IMR-90 (cell line): Measurements from ENCODE around the gene FBXO22. TPM values are rescaled to one million over a fixed set of nuclear protein-coding genes. Genes with fewer than 3 reads are reported as not detected.

ENCODE experiments used
- ATAC-seq: fragments of 200-7000 bp; cut with Tn5 transposase; 2 replicates; pipeline ENCODE4 v1.9.1; 2020; ENCODE audit warnings: low read depth, mild to moderate bottlenecking, moderate library complexity
- BruUV-seq: library from RNA; stranded (reverse); fragments of 400-500 nt; replicated peaks from 2 replicates; lab custom pipeline; 2021; lab: Mats Ljungman, UMichigan
- CTCF ChIA-PET: fragments of 300-600 bp; formaldehyde crosslinking; extraction: SDS; loops from one replicate; lab custom pipeline; 2021; ENCODE audit warnings: antibody characterized with exemption; lab: Yijun Ruan, JAX
- POLR2A ChIA-PET: fragments of 300-600 bp; sonication (Branson Sonifier 250); formaldehyde crosslinking; loops from one replicate; lab custom pipeline; 2022; ENCODE audit warnings: antibody characterized with exemption; ENCODE audit not compliant: unreplicated experiment; lab: Charles Lee
- DNase-seq: peaks from one replicate; pipeline ENCODE4 v3.0.0; 2013
- H2AFZ ChIP-seq: replicated peaks from 2 replicates; pipeline ENCODE3; 2013; ENCODE audit warnings: low read length, mild to moderate bottlenecking; ENCODE audit not compliant: poor library complexity
- H2AK5ac ChIP-seq: 2 replicates; pipeline ENCODE4 v1.6.1; 2013; ENCODE audit warnings: low read depth, low read length, inconsistent platforms
- H2AK9ac ChIP-seq: replicated peaks from 2 replicates; pipeline ENCODE3; 2013; ENCODE audit warnings: mild to moderate bottlenecking, low read depth, low read length, moderate library complexity; ENCODE audit not compliant: poor library complexity
- H2BK120ac ChIP-seq: 2 replicates; pipeline ENCODE4 v1.6.1; 2013; ENCODE audit warnings: low read depth, low read length, inconsistent platforms
- H2BK15ac ChIP-seq: 3 replicates; pipeline ENCODE4 v1.6.1; 2013; ENCODE audit warnings: low read depth, low read length, inconsistent platforms
- H2BK20ac ChIP-seq: 2 replicates; pipeline ENCODE4 v1.6.1; 2013; ENCODE audit warnings: low read depth, mild to moderate bottlenecking, inconsistent platforms, low read length, moderate library complexity
- H2BK5ac ChIP-seq: 2 replicates; pipeline ENCODE4 v1.6.1; 2013; ENCODE audit warnings: mild to moderate bottlenecking, low read depth, low read length, inconsistent platforms; ENCODE audit not compliant: poor library complexity, severe bottlenecking
- H3K14ac ChIP-seq: replicated peaks from 2 replicates; pipeline ENCODE4 v1.6.1; 2013; ENCODE audit warnings: low read depth, low read length, inconsistent platforms
- H3K18ac ChIP-seq: 2 replicates; pipeline ENCODE4 v1.6.1; 2013; ENCODE audit warnings: low read depth, low read length, control low read depth
- H3K23ac ChIP-seq: 2 replicates; pipeline ENCODE4 v1.6.1; 2013; ENCODE audit warnings: low read depth, low read length, inconsistent platforms
- H3K27ac ChIP-seq: 2 replicates; pipeline ENCODE4 v1.5.1; 2013; ENCODE audit warnings: mild to moderate bottlenecking, control low read depth, low read length; ENCODE audit not compliant: insufficient read depth
- H3K27me3 ChIP-seq: 2 replicates; pipeline ENCODE4 v1.6.1; 2013; ENCODE audit warnings: low read length; ENCODE audit not compliant: control insufficient read depth, insufficient read depth
- H3K36me3 ChIP-seq: 2 replicates; pipeline ENCODE4 v1.6.1; 2013; ENCODE audit warnings: low read length, mixed read lengths; ENCODE audit not compliant: control insufficient read depth, insufficient read depth
- H3K4ac ChIP-seq: 2 replicates; pipeline ENCODE4 v1.6.1; 2013; ENCODE audit warnings: low read depth, low read length, inconsistent platforms
- H3K4me1 ChIP-seq: 2 replicates; pipeline ENCODE4 v1.6.1; 2013; ENCODE audit warnings: low read length, mixed read lengths; ENCODE audit not compliant: control insufficient read depth, insufficient read depth
- H3K4me2 ChIP-seq: 2 replicates; pipeline ENCODE4 v1.6.1; 2013; ENCODE audit warnings: low read depth, mild to moderate bottlenecking, control low read depth, low read length, moderate library complexity
- H3K4me3 ChIP-seq: 2 replicates; pipeline ENCODE4 v1.5.1; 2013; ENCODE audit warnings: low read depth, mild to moderate bottlenecking, control low read depth, low read length, moderate library complexity; ENCODE audit not compliant: insufficient read depth
- H3K56ac ChIP-seq: 2 replicates; pipeline ENCODE4 v1.6.1; 2013; ENCODE audit warnings: low read length, inconsistent platforms; ENCODE audit not compliant: insufficient read depth; ENCODE audit errors: extremely low read depth
- H3K79me1 ChIP-seq, 2 experiments: 2 replicates each; pipeline ENCODE4 v1.6.1; 2013; ENCODE audit warnings: low read length in 2 of 2, inconsistent platforms in 1 of 2, low read depth in 1 of 2
- H3K9ac ChIP-seq: 2 replicates; pipeline ENCODE4 v1.6.1; 2013; ENCODE audit warnings: low read depth, low read length, control low read depth
- H3K9me1 ChIP-seq: 2 replicates; pipeline ENCODE4 v1.6.1; 2013; ENCODE audit warnings: low read length, inconsistent platforms; ENCODE audit not compliant: insufficient read depth
- H3K9me3 ChIP-seq: 2 replicates; pipeline ENCODE4 v1.6.1; 2013; ENCODE audit warnings: low read length; ENCODE audit not compliant: control insufficient read depth, insufficient read depth
- H4K20me1 ChIP-seq: 2 replicates; pipeline ENCODE4 v1.6.1; 2013; ENCODE audit warnings: low read length, inconsistent platforms; ENCODE audit not compliant: insufficient read depth
- H4K5ac ChIP-seq: 2 replicates; pipeline ENCODE4 v1.6.1; 2013; ENCODE audit warnings: mild to moderate bottlenecking, low read depth, low read length, control low read depth
- H4K8ac ChIP-seq, 2 experiments: 2 replicates each; pipeline ENCODE4 v1.6.1; 2013; ENCODE audit warnings: low read depth in 2 of 2, low read length in 2 of 2, control low read depth in 1 of 2, inconsistent platforms in 1 of 2
- H4K91ac ChIP-seq: 2 replicates; pipeline ENCODE4 v1.6.1; 2013; ENCODE audit warnings: low read depth, low read length, inconsistent platforms; ENCODE audit not compliant: insufficient read depth
- BHLHE40 ChIP-seq: fragments of 150-350 bp; IDR thresholded peaks from 2 replicates; pipeline ENCODE4 v1.6.1; 2016; ENCODE audit warnings: mild to moderate bottlenecking, low read depth, low read length
- FOS ChIP-seq: fragments of 150-350 bp; IDR thresholded peaks from 2 replicates; pipeline ENCODE4 v1.6.1; 2016; ENCODE audit warnings: low read depth, low read length
- MAZ ChIP-seq: IDR thresholded peaks from 2 replicates; pipeline ENCODE4 v1.6.1; 2012; ENCODE audit warnings: low read depth, mild to moderate bottlenecking, low read length, improper control_type of control experiment, moderate library complexity, borderline replicate concordance
- NFE2L2 ChIP-seq: fragments of 150-350 bp; IDR thresholded peaks from 2 replicates; pipeline ENCODE4 v1.6.1; 2016; ENCODE audit warnings: low read depth, mild to moderate bottlenecking, low read length
- dilution Hi-C: fragments of 300-500 bp; cut with HindIII; formaldehyde crosslinking; loops from one replicate; pipeline ENCODE4 v1.14.3; 2018; ENCODE audit warnings: low sequenced_read_pairs; ENCODE audit not compliant: unreplicated experiment
- in situ Hi-C: fragments of 300-500 bp; cut with MboI; formaldehyde crosslinking; loops from 3 replicates; pipeline ENCODE4 v1.14.3; 2019; ENCODE audit warnings: low sequenced_read_pairs, inconsistent platforms, mixed read lengths
- intact Hi-C: fragments of 100-400 bp; cut with micrococcal nuclease; formaldehyde crosslinking; loops from 2 replicates; pipeline ENCODE4 v1.10.0; 2022
- polyA plus RNA-seq, 3 experiments: library from polyadenylated mRNA; depleted of rRNA; stranded (reverse); fragments of >200 nt; gene quantifications; 2 replicates each; pipeline ENCODE4 v1.2.3, GENCODE V29; 2012; ENCODE audit warnings: low replicate concordance in 1 of 3
- total RNA-seq: library from RNA; depleted of rRNA; stranded (reverse); fragments of >200 nt; gene quantifications from 2 replicates; pipeline ENCODE4 v1.2.3, GENCODE V29; 2012
- TF ChIP-seq, protein P1 (sequence below): fragments of 150-350 bp; IDR thresholded peaks from 2 replicates; pipeline ENCODE4 v1.6.1; 2016; ENCODE audit warnings: low read depth, mild to moderate bottlenecking, low read length, moderate library complexity, borderline replicate concordance

Gene FBXO22
- total and polyA plus RNA-seq, 2 of the 4 experiments (the other 2 are of a cell fraction): 22.4 to 45.2 TPM

DNA sequence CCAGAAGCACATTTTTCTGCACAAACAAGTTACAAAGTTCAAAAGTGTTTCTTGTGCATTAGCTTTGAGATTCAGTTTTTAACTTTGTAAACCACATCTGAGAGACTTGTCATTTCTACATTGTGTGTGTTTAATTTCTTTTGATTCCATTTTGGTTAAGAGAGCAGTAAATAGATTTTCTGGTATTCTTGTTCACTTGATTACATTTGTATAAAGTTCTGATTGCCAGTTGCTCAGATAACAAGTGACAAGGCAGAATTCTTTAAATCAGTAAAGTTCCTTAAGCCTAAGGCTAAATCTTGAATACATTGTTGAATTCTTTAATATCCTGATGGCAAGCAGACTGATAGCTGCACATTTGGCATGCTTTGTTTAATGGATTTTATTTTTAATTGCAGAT is 3.1 kb upstream of the FBXO22 start:
- dilution Hi-C loops: no loop called here

More for the DNA sequence above, 3.1 kb upstream of the FBXO22 start:
- TF ChIP-seq MAZ (no peak), BHLHE40 (no peak), FOS (no peak), NFE2L2 (no peak)
- TF ChIP-seq, protein P1, sequence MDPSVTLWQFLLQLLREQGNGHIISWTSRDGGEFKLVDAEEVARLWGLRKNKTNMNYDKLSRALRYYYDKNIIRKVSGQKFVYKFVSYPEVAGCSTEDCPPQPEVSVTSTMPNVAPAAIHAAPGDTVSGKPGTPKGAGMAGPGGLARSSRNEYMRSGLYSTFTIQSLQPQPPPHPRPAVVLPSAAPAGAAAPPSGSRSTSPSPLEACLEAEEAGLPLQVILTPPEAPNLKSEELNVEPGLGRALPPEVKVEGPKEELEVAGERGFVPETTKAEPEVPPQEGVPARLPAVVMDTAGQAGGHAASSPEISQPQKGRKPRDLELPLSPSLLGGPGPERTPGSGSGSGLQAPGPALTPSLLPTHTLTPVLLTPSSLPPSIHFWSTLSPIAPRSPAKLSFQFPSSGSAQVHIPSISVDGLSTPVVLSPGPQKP: no peak
- ChIA-PET CTCF (no interaction called here), POLR2A (no interaction called here)
- no peak overlapping the region for H3K4ac ChIP-seq
- H2BK15ac ChIP-seq: no peak overlapping the region
- no peak overlapping the region for H2BK5ac ChIP-seq
- H3K4me1 ChIP-seq: peaks cover 4% of the 10 kb centered on the region; the same call in 1 of the 2 replicates
- no peak overlapping the region for H2AFZ ChIP-seq
- H3K9me1 ChIP-seq: peaks cover 11% of the 10 kb centered on the region
- H3K4me2 ChIP-seq: no peak overlapping the region
- DNase-seq: no peak
- H2BK20ac ChIP-seq: no peak overlapping the region
- intact Hi-C loops: no loop called here
- no peaks in the 10 kb centered on the region; the same call in 1 of the 2 replicates for H4K20me1 ChIP-seq
- no peaks in the 10 kb centered on the region for H3K27me3 ChIP-seq
- H2AK9ac ChIP-seq: no peak overlapping the region
- H4K91ac ChIP-seq: no peak overlapping the region
- no peak overlapping the region for H3K14ac ChIP-seq
- ATAC-seq: no peak
- in situ Hi-C loops: no loop called here
- H2BK120ac ChIP-seq: no peak overlapping the region
- no peak overlapping the region for H3K18ac ChIP-seq
- H4K8ac ChIP-seq: no peak overlapping the region
- H2AK5ac ChIP-seq: no peak overlapping the region
- H3K36me3 ChIP-seq: peaks cover 11% of the 10 kb centered on the region
- peaks cover 12 to 33% of the 10 kb centered on the region in 2 experiments for H3K79me1 ChIP-seq
- H3K23ac ChIP-seq: no peak overlapping the region
- no peak overlapping the region for H3K56ac ChIP-seq
- H4K5ac ChIP-seq: no peak overlapping the region
- H3K27ac ChIP-seq: no peak overlapping the region
- no peak overlapping the region for H3K9ac ChIP-seq
- no peaks in the 10 kb centered on the region for H3K9me3 ChIP-seq
- BruUV-seq: no TSS peak
- no peak overlapping the region for H3K4me3 ChIP-seq
